GM10248 (cell line): ENCODE results near the gene RBP5.

Experiments used
- CTCF ChIA-PET: fragments of 300-600 bp; sonication (Branson Sonifier 250); formaldehyde crosslinking; extraction: SDS; loops from one replicate; lab custom pipeline; 2021; ENCODE audit warnings: antibody characterized with exemption; lab: Yijun Ruan, JAX
- POLR2A ChIA-PET: fragments of 350-650 bp; sonication (Branson Sonifier 250); formaldehyde crosslinking; extraction: SDS; loops from one replicate; lab custom pipeline; 2020; ENCODE audit warnings: antibody characterized with exemption; lab: Yijun Ruan, JAX
- DNase-seq: peaks from one replicate; pipeline ENCODE4 v3.0.0; 2012; ENCODE audit errors: extremely low spot score
- CTCF ChIP-seq: IDR thresholded peaks from 2 replicates; pipeline ENCODE4 v1.5.1; 2012; ENCODE audit warnings: mild to moderate bottlenecking, low read depth; ENCODE audit errors: extremely low read depth, missing control alignments, control extremely low read depth

The RBP5 gene

GRCh38 chr12:7073946-7074345 lies 54.7 kb downstream of the RBP5 start:
- DNase-seq: no peak
- TF ChIP-seq CTCF: no peak
- ChIA-PET POLR2A (interaction anchor here (0.7 kb wide), 1 partner anchor 207 kb away, joined by 3 read pairs; the partner anchor contains the start of gene TPI1), CTCF (interaction anchor here (1.0 to 2.0 kb wide), 2 partner anchors 36 to 56 kb away, joined by 3 to 5 read pairs; partner anchors contain the start of genes C1RL and LPCAT3)
